M059J (cell line): ENCODE measurements around the gene FBXL3. TPM values are rescaled to one million over a fixed set of nuclear protein-coding genes. Genes with fewer than 3 reads are reported as not detected.
"Not testable (repeated sequence)": the region's sequence is repeated elsewhere in the genome, so short reads cannot be mapped to it uniquely, and the experiment has no call there.

Experiments
- DNase-seq: peaks from one replicate; pipeline ENCODE4 v3.0.0-alpha.2; 2012; ENCODE audit warnings: low read depth
- total RNA-seq: library from RNA; depleted of rRNA; stranded (reverse); fragments of >200 nt; shearing (Covaris generic); gene quantifications from 2 replicates; pipeline ENCODE4 v1.2.3, GENCODE V29; 2014

The FBXL3 gene
- total RNA-seq, 1 experiment from 2014 or later, result 27.3 TPM

- DNase-seq, result no peak
Observed at GRCh38 chr13:76983676-76984075, 43.3 kb downstream of the FBXL3 start.

- DNase-seq, result no peak
Observed at GRCh38 chr13:76982061-76982460, 44.9 kb downstream of the FBXL3 start.

DNA sequence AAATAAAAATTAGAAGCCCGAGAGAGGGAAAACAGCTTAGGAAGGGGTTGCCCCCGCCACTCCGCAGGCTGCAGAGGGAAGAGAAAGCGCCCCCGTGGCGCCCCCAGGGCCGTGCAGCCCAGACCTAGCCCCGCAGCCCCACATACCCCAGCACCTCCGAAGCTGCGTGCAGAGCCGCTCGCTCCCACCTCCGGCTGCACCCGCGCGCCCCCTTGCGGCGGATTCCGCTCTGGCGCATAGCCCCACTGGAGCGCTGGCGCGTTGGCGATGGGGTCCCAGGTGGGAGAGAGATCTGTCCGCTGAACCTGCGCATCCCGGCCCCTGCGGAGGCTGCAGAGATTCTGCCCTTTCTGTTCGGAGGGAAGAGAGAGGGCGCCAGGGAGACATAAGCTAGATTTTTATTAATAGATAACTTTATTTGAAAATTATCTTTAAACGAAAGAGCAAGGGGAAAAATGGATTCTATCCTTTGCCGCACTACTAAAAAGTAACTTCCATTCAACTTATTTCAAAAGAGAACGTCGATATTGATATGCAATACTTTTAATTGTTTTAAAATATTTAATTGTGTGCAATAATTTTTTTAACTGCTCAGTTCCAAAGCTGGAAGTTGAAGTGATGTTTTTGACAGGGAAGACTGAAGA is 46.8 kb downstream of the FBXL3 start:
- DNase-seq, result peak; percentile 32

DNA sequence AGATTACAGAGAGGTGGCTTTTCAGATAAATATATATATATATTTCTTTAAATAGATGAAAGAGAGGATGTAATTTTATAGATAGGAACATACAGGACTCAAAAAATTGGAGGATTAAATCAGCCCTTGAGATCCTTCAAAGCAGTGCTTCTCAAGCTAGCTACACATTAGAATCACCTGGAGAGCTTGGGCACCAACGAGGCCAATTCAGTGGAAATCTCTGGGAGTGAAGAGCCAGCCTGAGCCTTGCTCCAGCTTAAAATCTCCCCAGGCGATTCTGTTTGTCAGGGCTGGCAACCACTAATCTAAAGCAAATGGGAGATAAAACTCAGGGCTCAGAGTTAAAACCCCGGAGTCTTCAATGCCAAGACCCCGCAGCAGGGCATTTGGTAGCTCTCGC is 50.0 kb downstream of the FBXL3 start:
- DNase-seq, result peak; percentile 27

DNA sequence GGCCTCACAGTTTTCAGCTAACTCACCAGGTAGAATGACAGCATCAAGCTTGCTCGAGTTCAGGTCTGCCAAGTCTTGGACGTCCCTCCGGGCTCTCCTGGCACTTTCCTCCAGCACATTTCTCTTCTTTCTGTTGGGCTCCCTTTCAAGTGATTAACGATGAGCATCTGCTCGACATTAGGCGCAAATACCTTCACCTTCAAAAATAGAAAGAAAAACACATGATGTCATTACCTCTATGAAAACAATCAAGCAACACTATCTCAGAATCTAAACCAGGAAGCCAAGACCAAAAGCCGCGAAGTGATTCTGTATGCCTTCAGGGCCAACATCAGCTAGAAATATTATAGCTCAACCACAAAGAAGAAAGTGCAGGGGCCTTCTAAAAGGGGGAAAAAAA is 50.5 kb downstream of the FBXL3 start:
- peak; percentile 87 for DNase-seq

GRCh38 chr13:76975863-76976262 is 51.1 kb downstream of the FBXL3 start:
- no peak for DNase-seq

DNA sequence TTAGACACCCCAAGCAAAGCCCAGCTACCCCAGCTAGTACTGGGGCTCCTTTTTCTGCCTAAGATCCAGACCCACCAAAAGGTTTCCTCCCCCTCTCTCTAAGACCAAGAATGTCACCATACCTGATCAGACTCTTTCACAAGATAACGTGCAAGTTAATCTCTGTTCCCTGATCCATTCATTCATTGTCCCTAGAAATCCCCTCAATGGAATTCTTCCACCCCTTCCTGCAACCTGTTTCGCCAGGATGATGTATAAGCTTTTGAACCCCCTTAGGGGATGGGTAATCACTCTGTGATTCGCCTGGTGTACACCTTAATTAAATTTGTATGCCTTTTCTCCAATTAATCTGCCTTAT is 52.4 kb downstream of the FBXL3 start:
- no peak for DNase-seq

DNA sequence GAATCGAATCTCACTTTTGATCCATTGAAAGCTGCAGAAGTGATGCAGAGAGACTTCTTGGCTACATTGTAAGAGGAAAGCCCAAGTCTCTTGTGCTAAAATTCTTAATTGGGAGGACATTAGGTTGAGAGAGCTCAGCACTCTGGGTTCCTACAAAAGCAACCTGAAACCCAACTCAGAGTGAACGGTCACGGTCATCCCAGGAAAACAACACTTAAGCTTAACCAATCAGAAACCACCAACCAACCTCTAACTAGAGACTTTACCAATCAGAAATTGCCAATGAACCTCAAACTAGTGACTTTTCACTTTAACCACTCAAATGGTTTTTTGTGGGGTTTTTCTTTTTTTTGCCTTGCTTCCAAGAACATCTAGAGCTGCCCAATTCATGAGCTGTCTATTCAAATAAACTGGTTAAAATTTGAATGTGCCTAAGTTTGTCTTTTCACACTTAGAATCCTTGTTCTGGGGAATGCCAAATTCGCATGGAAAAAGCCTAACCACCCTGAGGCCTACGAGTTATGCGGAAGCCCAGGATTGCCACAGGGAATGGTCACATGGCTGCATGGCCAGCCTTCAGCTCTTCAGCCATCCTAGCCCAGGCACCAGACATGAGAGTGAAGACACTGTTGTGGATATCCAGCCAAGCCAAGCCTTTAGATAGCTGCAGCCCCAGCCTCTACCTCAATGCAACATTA is 52.9 kb downstream of the FBXL3 start:
- no peak for DNase-seq

- no peak for DNase-seq
Observed at GRCh38 chr13:76971851-76972829, 54.8 kb downstream of the FBXL3 start.

GRCh38 chr13:76971215-76971614 is 55.7 kb downstream of the FBXL3 start:
- no peak for DNase-seq

DNA sequence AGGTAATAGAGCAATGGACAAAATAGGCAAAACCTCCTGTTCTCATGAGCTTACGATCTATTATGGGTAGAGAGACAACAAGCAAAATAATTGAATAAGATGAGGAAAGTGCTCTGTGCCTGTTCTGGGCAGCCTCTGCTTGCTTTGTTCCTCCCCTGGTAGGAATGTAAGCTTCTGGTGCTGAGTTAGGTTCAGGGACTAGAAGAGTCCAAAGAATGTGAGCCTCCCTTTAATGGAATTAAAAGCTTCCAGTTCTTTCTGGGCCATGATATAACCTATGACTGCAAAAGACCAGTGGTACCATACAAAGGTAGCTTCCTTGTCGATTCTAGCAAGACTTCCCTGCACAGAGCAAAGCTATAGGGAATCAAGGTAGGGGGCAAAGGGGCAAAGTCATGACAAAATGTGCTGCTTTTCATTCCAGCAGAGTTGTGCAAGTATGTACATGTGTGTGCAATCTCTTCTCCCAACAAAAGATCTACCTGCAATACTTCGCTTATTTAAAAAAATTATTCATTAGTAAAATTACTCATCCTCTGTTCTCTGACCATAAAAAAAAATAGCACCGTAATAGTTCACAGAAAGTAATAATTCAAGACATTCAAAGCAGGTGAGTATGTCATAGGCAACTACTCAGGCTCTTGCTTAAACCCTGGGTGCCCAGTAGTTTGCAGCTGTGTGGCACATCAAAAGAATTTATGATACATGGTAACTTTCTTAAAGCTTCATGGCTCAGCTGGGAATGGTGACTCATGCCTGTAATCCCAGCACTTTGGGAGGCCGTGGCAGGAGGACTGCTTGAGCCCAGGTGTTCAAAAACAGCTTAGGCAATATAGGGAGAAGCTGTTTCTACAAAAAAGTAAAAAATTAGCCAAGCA is 57.2 kb downstream of the FBXL3 start:
- peak; percentile 39 for DNase-seq

GRCh38 chr13:76968041-76968440 is 58.9 kb downstream of the FBXL3 start:
- DNase-seq, result no peak

- DNase-seq, result no peak
Observed at GRCh38 chr13:76967031-76967430, 59.9 kb downstream of the FBXL3 start.

DNA sequence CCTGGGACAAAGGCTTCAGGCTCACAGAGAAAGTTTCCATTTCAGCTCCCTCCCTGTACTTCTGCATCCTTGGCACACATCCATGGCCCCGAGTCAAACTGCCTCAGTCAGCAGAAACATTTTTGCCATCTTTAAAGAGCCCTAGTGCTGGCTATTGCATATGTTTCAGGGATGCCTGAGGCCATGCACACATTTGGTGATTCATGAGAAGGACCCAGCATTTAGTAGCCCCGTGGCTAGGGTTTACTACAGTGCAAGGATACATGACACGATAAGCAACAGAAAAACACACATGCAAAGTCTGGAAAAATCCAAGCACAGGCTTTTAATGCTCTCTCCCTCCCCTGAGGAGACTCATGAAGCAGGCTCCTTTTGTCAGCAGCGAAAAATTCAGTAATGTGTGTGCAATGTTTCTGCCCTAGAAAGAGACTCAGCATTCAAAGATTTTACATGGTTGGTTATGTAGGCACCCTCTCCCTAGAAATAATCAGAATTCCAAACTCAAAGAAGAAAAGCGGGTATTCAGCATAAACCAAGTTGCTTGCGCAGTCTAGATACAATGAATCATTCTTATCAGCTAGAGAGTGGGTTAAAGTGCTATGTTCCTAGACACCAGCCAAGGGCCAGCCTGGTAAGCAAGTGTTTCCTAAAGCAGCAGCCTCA is 61.1 kb downstream of the FBXL3 start:
- DNase-seq, result peak; percentile 80

GRCh38 chr13:76959734-76960133 is 67.2 kb downstream of the FBXL3 start:
- not testable (repeated sequence) for DNase-seq

DNA sequence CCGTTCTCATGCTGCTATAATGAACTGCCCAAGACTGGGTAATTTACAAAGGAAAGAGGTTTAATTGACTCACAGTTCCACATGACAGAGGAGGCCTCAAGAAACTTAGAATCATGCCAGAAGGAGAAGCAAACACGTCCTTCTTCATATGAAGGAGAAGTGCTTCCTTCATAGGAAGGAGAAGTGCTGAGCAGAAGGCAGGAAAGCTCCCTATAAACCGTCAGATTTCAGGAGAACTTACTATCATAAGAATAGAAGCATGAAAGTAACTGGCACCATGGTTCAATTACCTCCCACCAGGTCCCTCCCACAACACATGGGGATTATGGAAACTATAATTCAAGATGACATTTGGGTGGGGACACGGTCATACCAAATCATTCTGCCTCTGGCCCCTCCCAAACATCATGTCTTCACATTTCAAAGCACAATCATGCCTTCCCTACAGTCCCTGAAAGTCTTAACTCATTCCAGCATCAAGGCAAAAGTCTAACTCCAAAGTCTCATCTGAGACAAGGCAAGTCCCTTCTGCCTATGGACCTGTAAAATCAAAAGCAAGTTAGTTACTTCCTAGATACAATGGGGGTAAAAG is 68.0 kb downstream of the FBXL3 start:
- DNase-seq, result no peak

GRCh38 chr13:76955661-76956060 is 71.3 kb downstream of the FBXL3 start:
- no peak for DNase-seq
